Chondrocyte (in vitro differentiated cells): Measurements from ENCODE around the gene RAP1GAP2. TPM values are rescaled to one million over a fixed set of nuclear protein-coding genes. Genes with fewer than 3 reads are reported as not detected.
"Not testable (repeated sequence)": the region's sequence is repeated elsewhere in the genome, so short reads cannot be mapped to it uniquely, and the experiment has no call there.

Source experiments
- DNase-seq: peaks from one replicate; pipeline ENCODE4 v3.0.0; 2021; ENCODE audit warnings: mixed read lengths, low spot score
- H3K27ac Mint-ChIP-seq: one replicate; pipeline ENCODE4 v1.8.0; 2021; ENCODE audit warnings: mild to moderate bottlenecking, moderate library complexity, mixed read lengths; ENCODE audit not compliant: unreplicated experiment
- H3K27me3 Mint-ChIP-seq: 2 replicates; pipeline ENCODE4 v1.8.0; 2021; ENCODE audit warnings: low read depth, mixed read lengths
- H3K36me3 Mint-ChIP-seq: 2 replicates; pipeline ENCODE4 v1.8.0; 2021; ENCODE audit warnings: low read depth, mixed read lengths
- H3K4me1 Mint-ChIP-seq: 2 replicates; pipeline ENCODE4 v1.8.0; 2021; ENCODE audit warnings: low read depth, mild to moderate bottlenecking, mixed read lengths
- H3K4me3 Mint-ChIP-seq: one replicate; pipeline ENCODE4 v1.8.0; 2021; ENCODE audit warnings: mild to moderate bottlenecking, moderate library complexity, mixed read lengths; ENCODE audit not compliant: unreplicated experiment
- H3K9me3 Mint-ChIP-seq: 2 replicates; pipeline ENCODE4 v1.8.0; 2021; ENCODE audit warnings: low read depth, mixed read lengths
- total RNA-seq: library from RNA; stranded (reverse); gene quantifications from 3 replicates; pipeline ENCODE4 v1.2.1, GENCODE V29; 2021
- TF ChIP-seq, protein P1 (sequence below): fragments of 200-600 bp; sonication (generic); IDR thresholded peaks from 2 replicates; pipeline ENCODE4 v1.5.0; 2021; ENCODE audit warnings: antibody characterized with exemption, mild to moderate bottlenecking, moderate library complexity

The RAP1GAP2 gene
- total RNA-seq, 1 donor from 2014 or later: 3.4 TPM

GRCh38 chr17:2782055-2782454 is 14.2 kb upstream of the RAP1GAP2 start:
- TF ChIP-seq, protein P1, sequence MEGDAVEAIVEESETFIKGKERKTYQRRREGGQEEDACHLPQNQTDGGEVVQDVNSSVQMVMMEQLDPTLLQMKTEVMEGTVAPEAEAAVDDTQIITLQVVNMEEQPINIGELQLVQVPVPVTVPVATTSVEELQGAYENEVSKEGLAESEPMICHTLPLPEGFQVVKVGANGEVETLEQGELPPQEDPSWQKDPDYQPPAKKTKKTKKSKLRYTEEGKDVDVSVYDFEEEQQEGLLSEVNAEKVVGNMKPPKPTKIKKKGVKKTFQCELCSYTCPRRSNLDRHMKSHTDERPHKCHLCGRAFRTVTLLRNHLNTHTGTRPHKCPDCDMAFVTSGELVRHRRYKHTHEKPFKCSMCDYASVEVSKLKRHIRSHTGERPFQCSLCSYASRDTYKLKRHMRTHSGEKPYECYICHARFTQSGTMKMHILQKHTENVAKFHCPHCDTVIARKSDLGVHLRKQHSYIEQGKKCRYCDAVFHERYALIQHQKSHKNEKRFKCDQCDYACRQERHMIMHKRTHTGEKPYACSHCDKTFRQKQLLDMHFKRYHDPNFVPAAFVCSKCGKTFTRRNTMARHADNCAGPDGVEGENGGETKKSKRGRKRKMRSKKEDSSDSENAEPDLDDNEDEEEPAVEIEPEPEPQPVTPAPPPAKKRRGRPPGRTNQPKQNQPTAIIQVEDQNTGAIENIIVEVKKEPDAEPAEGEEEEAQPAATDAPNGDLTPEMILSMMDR: no peak
- H3K9me3 Mint-ChIP-seq: peaks cover 2% of the 10 kb centered on the region
- H3K4me3 Mint-ChIP-seq: no peak overlapping the region
- H3K27ac Mint-ChIP-seq: no peak overlapping the region
- peaks cover 23% of the 10 kb centered on the region for H3K27me3 Mint-ChIP-seq
- no peaks in the 10 kb centered on the region for H3K36me3 Mint-ChIP-seq
- no peak for DNase-seq
- H3K4me1 Mint-ChIP-seq: peaks cover under 1% of the 10 kb centered on the region

DNA sequence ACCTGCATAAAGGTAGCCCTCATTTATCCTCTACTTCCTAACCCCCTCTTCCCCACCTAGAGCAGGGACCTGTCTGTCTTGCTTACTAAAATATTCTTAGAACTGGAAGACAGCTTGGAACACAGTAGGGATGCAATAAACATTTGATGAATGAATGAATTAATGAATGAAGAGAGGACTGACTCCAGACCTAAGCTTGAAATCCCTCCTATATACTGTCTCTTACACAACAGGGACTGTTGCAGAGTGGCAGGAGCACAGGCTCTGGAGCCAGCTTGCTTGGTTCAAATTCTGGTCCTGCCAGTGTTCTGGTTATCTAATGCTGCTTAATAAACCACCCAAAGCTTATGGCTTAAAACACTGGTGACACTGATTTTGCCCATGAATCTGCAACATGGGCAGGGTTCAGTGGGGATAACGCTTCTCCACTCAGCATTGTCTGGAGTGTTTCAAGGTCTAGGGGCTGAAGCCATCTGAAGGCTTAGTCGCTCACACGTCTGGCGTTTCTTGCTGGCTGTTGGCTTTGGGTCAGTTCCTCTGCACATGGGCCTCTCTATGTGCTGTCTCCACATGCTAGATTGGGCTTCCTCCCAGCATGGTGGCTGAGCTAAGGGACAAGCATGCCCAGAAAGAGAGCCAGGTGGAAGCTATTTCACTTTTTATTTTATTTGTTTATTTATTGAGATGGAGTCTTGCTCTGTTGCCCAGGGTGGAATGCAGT is 12.8 kb upstream of the RAP1GAP2 start:
- DNase-seq: no peak
- H3K27ac Mint-ChIP-seq: no peak overlapping the region
- H3K4me1 Mint-ChIP-seq: no peaks in the 10 kb centered on the region
- peaks cover 2% of the 10 kb centered on the region for H3K9me3 Mint-ChIP-seq
- no peak overlapping the region for H3K4me3 Mint-ChIP-seq
- H3K36me3 Mint-ChIP-seq: no peaks in the 10 kb centered on the region
- TF ChIP-seq, protein P1: no peak
- peaks cover 13% of the 10 kb centered on the region for H3K27me3 Mint-ChIP-seq

- Mint-ChIP-seq H3K27me3 (peaks cover 8% of the 10 kb centered on the region), H3K9me3 (peaks cover 2% of the 10 kb centered on the region), H3K36me3 (no peaks in the 10 kb centered on the region), H3K4me3 (no peak overlapping the region), H3K4me1 (no peaks in the 10 kb centered on the region), H3K27ac (no peak overlapping the region)
- TF ChIP-seq, protein P1: no peak
- no peak for DNase-seq
These were observed 11.4 kb upstream of the RAP1GAP2 start for GRCh38 chr17:2784864-2785263.

- H3K27ac Mint-ChIP-seq: peak overlapping the region; percentile 9
- not testable (repeated sequence) for H3K27me3 Mint-ChIP-seq, H3K9me3 Mint-ChIP-seq, H3K4me1 Mint-ChIP-seq, DNase-seq, H3K4me3 Mint-ChIP-seq, H3K36me3 Mint-ChIP-seq
These were observed 10.9 kb upstream of the RAP1GAP2 start for GRCh38 chr17:2785376-2785775.

DNA sequence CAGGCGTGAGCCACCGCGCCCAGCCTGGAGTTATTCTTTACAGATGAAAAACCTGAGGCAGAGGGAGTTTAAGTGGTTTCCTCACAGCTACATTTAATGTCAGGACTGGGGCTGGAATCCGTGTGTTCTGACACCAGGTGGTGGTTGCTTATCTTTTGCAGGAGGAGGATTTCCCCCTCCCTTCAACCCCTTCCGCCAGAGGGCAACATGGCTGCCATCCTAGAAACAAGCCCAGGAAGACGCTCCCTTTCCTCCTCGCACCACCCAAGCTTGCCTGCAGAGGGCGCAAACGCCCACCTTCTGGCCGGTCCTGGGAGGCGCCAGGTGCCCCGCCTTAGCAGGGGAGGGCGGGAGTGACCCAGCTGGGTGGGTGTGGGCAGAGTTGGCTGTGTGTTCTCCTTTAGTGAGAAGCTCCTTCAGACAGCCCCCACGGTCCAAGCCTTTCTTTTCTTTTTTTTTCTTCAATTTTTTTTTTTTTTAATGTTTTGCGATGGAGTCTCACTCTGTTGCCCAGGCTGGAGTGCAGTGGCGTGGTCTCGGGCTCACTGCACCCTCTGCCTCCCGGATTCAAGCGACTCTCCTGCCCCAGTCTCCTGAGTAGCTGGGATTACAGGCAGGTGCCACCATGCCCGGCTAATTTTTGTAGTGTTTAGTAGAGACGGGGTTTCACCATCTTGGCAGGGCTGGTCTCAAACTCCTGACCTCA is 9.9 kb upstream of the RAP1GAP2 start:
- TF ChIP-seq, protein P1: peak; percentile 87
- Mint-ChIP-seq H3K9me3 (peaks cover 2% of the 10 kb centered on the region), H3K27ac (no peak overlapping the region), H3K4me3 (no peak overlapping the region), H3K27me3 (peaks cover 6% of the 10 kb centered on the region), H3K4me1 (no peaks in the 10 kb centered on the region), H3K36me3 (no peaks in the 10 kb centered on the region)
- DNase-seq: no peak
